ENCODE measurements around the gene MAP3K13. TPM values are rescaled to one million over a fixed set of nuclear protein-coding genes. Genes with fewer than 3 reads are reported as not detected.

The MAP3K13 gene
- total RNA-seq, 1 experiment from 2014 or later = 10.6 TPM

GRCh38 chr3:185405664-185406063, 42.7 kb downstream of the MAP3K13 start:
- Histone ChIP-seq H3K9me3 (ENCODE audit: control insufficient read depth, low read depth, low read length) (no peaks in the 10 kb centered on the region), H2BK120ac (ENCODE audit: low read depth, low read length, poor library complexity, severe bottlenecking) (no peak overlapping the region), H3T11ph (ENCODE audit: low read length) (no peak overlapping the region), H3K23me2 (ENCODE audit: insufficient read length, low read depth, low read length, poor library complexity, severe bottlenecking) (no peaks in the 10 kb centered on the region), H3K4ac (ENCODE audit: low read depth, low read length) (no peak overlapping the region), H3K18ac (ENCODE audit: insufficient read length, low read depth, low read length) (no peak overlapping the region), H3K56ac (ENCODE audit: insufficient read length, low read depth, low read length) (no peak overlapping the region), H4K8ac (replicated peaks; ENCODE audit: insufficient read length, low read depth, low read length) (no peak overlapping the region), H2BK15ac (ENCODE audit: low read depth, low read length) (no peak overlapping the region), H3K4me1 (ENCODE audit: insufficient read depth, low read length) (no peaks in the 10 kb centered on the region), H4K5ac (ENCODE audit: insufficient read length, low read depth, low read length) (no peak overlapping the region), H3K27me3 (ENCODE audit: insufficient read depth, low read length) (no peaks in the 10 kb centered on the region), H4K20me1 (ENCODE audit: control insufficient read depth, insufficient read depth, insufficient read length) (no peaks in the 10 kb centered on the region), H2AFZ (ENCODE audit: low read length) (no peak overlapping the region), H2BK20ac (ENCODE audit: low read depth, low read length, poor library complexity, severe bottlenecking) (no peak overlapping the region), H2AK5ac (ENCODE audit: insufficient read length, low read length) (no peak overlapping the region), H3K4me2 (ENCODE audit: insufficient read depth, insufficient read length, low read length) (no peak overlapping the region), H2BK12ac (ENCODE audit: insufficient read length, low read depth, low read length) (no peak overlapping the region), H4K91ac (ENCODE audit: insufficient read length, low read depth, low read length) (no peak overlapping the region), H3K9ac (ENCODE audit: extremely low read depth, insufficient read length, low read length) (no peak overlapping the region), H2BK5ac (ENCODE audit: insufficient read length, low read length) (no peak overlapping the region), H3K14ac (ENCODE audit: insufficient read depth, low read length) (no peak overlapping the region), H3K23ac (ENCODE audit: insufficient read length, low read depth, low read length) (no peak overlapping the region), H3K27ac (ENCODE audit: insufficient read length, low read depth, low read length) (no peak overlapping the region), H3K79me1 (ENCODE audit: insufficient read depth, low read depth, low read length, poor library complexity, severe bottlenecking) (no peaks in the 10 kb centered on the region), H3K79me2 (ENCODE audit: insufficient read depth, low read length) (0 out of 2 replicates have a peak, but pooled peaks cover 2% of the 10 kb centered on the region)
- no peak for DNase-seq
- H3K4me3 Mint-ChIP-seq = no peak overlapping the region
- no peaks in the 10 kb centered on the region for H3K27me3 Mint-ChIP-seq (ENCODE audit: low read depth)
- TF ChIP-seq, protein P1, sequence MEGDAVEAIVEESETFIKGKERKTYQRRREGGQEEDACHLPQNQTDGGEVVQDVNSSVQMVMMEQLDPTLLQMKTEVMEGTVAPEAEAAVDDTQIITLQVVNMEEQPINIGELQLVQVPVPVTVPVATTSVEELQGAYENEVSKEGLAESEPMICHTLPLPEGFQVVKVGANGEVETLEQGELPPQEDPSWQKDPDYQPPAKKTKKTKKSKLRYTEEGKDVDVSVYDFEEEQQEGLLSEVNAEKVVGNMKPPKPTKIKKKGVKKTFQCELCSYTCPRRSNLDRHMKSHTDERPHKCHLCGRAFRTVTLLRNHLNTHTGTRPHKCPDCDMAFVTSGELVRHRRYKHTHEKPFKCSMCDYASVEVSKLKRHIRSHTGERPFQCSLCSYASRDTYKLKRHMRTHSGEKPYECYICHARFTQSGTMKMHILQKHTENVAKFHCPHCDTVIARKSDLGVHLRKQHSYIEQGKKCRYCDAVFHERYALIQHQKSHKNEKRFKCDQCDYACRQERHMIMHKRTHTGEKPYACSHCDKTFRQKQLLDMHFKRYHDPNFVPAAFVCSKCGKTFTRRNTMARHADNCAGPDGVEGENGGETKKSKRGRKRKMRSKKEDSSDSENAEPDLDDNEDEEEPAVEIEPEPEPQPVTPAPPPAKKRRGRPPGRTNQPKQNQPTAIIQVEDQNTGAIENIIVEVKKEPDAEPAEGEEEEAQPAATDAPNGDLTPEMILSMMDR (conservative IDR thresholded peaks at IDR 0.05) = no peak
- WGBS (ENCODE audit: extremely low coverage, insufficient read length, low lambda C conversion rate) = no CpG with 5 or more reads among the region's 3 CpGs
- no peak overlapping the region for H3K27ac Mint-ChIP-seq
- H3K4me1 Mint-ChIP-seq = peaks cover 4 to 6% of the 10 kb centered on the region in 2 experiments
- H3K36me3 Mint-ChIP-seq (ENCODE audit: insufficient read depth in 1 of 3, low read depth in 3 of 3) = no peaks in the 10 kb centered on the region
- no peaks in the 10 kb centered on the region for H3K9me3 Mint-ChIP-seq

Measured in H9 (cell line).